Progenitor cell of endocrine pancreas (in vitro differentiated cells): ENCODE results near the gene KRT16. TPM values are rescaled to one million over a fixed set of nuclear protein-coding genes. Genes with fewer than 3 reads are reported as not detected.

Experiments used
- DNase-seq: peaks from one replicate; pipeline ENCODE4 v3.0.0; 2021; ENCODE audit warnings: low spot score; ENCODE audit not compliant: unreplicated experiment
- H3K27ac Mint-ChIP-seq: 2 replicates; pipeline ENCODE4 v1.8.0; 2021; ENCODE audit warnings: mild to moderate bottlenecking, moderate library complexity, mixed read lengths
- H3K27me3 Mint-ChIP-seq: 2 replicates; pipeline ENCODE4 v1.8.0; 2021; ENCODE audit warnings: mixed read lengths
- H3K36me3 Mint-ChIP-seq: 2 replicates; pipeline ENCODE4 v1.8.0; 2022; ENCODE audit warnings: mixed read lengths; ENCODE audit not compliant: insufficient read depth
- H3K4me1 Mint-ChIP-seq: 2 replicates; pipeline ENCODE4 v1.8.0; 2021; ENCODE audit warnings: low read depth, mixed read lengths
- H3K4me3 Mint-ChIP-seq: 2 replicates; pipeline ENCODE4 v1.8.0; 2021; ENCODE audit warnings: low read depth, mild to moderate bottlenecking, moderate library complexity, mixed read lengths
- H3K9me3 Mint-ChIP-seq: 2 replicates; pipeline ENCODE4 v1.8.0; 2021; ENCODE audit warnings: low read depth, mixed read lengths
- CTCF ChIP-seq: fragments of 200-600 bp; sonication (generic); IDR thresholded peaks from one replicate; pipeline ENCODE4 v1.5.0; 2021; ENCODE audit warnings: antibody characterized with exemption, mild to moderate bottlenecking; ENCODE audit not compliant: unreplicated experiment
- total RNA-seq: library from RNA; stranded (reverse); gene quantifications from 2 replicates; pipeline ENCODE4 v1.2.1, GENCODE V29; 2021

The KRT16 gene
- total RNA-seq, 1 donor from 2014 or later = not detected

- Mint-ChIP-seq H3K4me1 (peaks cover 6% of the 10 kb centered on the region), H3K27ac (no peak overlapping the region), H3K27me3 (no peaks in the 10 kb centered on the region), H3K36me3 (no peaks in the 10 kb centered on the region), H3K4me3 (no peak overlapping the region), H3K9me3 (no peaks in the 10 kb centered on the region)
- DNase-seq = no peak
- no peak for TF ChIP-seq CTCF
Measured at GRCh38 chr17:41657176-41657754, 44.7 kb upstream of the KRT16 start.

GRCh38 chr17:41656249-41657023 lies 43.9 kb upstream of the KRT16 start:
- no peaks in the 10 kb centered on the region for H3K27me3 Mint-ChIP-seq
- H3K4me3 Mint-ChIP-seq = no peak overlapping the region
- H3K27ac Mint-ChIP-seq = no peak overlapping the region
- no peaks in the 10 kb centered on the region for H3K9me3 Mint-ChIP-seq
- H3K4me1 Mint-ChIP-seq = peaks cover 11% of the 10 kb centered on the region
- no peak for DNase-seq
- TF ChIP-seq CTCF = no peak
- H3K36me3 Mint-ChIP-seq = no peaks in the 10 kb centered on the region

- no peak for TF ChIP-seq CTCF
- no peaks in the 10 kb centered on the region for H3K9me3 Mint-ChIP-seq
- H3K27me3 Mint-ChIP-seq = no peaks in the 10 kb centered on the region
- peaks cover 11% of the 10 kb centered on the region for H3K4me1 Mint-ChIP-seq
- no peak for DNase-seq
- no peak overlapping the region for H3K4me3 Mint-ChIP-seq
- H3K27ac Mint-ChIP-seq = peak overlapping the region; percentile 69
- H3K36me3 Mint-ChIP-seq = no peaks in the 10 kb centered on the region
Measured at GRCh38 chr17:41655611-41656111, 43.1 kb upstream of the KRT16 start.

- Mint-ChIP-seq H3K27ac (peak overlapping the region; percentile 84), H3K4me1 (peaks cover 11% of the 10 kb centered on the region), H3K36me3 (no peaks in the 10 kb centered on the region), H3K27me3 (no peaks in the 10 kb centered on the region), H3K9me3 (no peaks in the 10 kb centered on the region), H3K4me3 (no peak overlapping the region)
- TF ChIP-seq CTCF = no peak
- DNase-seq = no peak
Measured at GRCh38 chr17:41654678-41655607, 42.4 kb upstream of the KRT16 start.
